GM23338 (cell line): ENCODE data around the gene ISLR2. TPM values are rescaled to one million over a fixed set of nuclear protein-coding genes. Genes with fewer than 3 reads are reported as not detected.

Experiments used
- ATAC-seq: fragments of 200-7000 bp; cut with Tn5 transposase; 3 replicates; pipeline ENCODE4 v1.9.1; 2020
- DNase-seq: peaks from one replicate; pipeline ENCODE4 v3.0.0-alpha.2; 2015; ENCODE audit warnings: low spot score
- H2AFZ ChIP-seq: fragments of 200-600 bp; sonication (generic); 2 replicates; pipeline ENCODE4 v1.8.0; 2016; ENCODE audit warnings: antibody characterized with exemption, mild to moderate bottlenecking, moderate library complexity
- H3F3A ChIP-seq: fragments of 200-600 bp; sonication (generic); replicated peaks from 2 replicates; pipeline ENCODE4 v1.8.0; 2017; ENCODE audit warnings: antibody characterized with exemption, mixed run types, low read depth
- H3K27ac ChIP-seq: fragments of 200-600 bp; sonication (generic); 2 replicates; pipeline ENCODE4 v1.6.1; 2016; ENCODE audit warnings: low read depth
- H3K27me3 ChIP-seq: fragments of 200-600 bp; sonication (generic); 2 replicates; pipeline ENCODE4 v1.8.0; 2016; ENCODE audit warnings: mild to moderate bottlenecking, mixed run types, moderate library complexity; ENCODE audit not compliant: insufficient read depth
- H3K36me3 ChIP-seq: fragments of 200-600 bp; sonication (generic); 2 replicates; pipeline ENCODE4 v1.8.0; 2016; ENCODE audit warnings: mild to moderate bottlenecking; ENCODE audit not compliant: insufficient read depth
- H3K4me1 ChIP-seq: fragments of 200-600 bp; sonication (generic); 2 replicates; pipeline ENCODE4 v1.8.0; 2016; ENCODE audit warnings: mild to moderate bottlenecking, moderate library complexity; ENCODE audit not compliant: insufficient read depth
- H3K4me2 ChIP-seq: fragments of 200-600 bp; sonication (generic); 2 replicates; pipeline ENCODE4 v1.7.1; 2017; ENCODE audit warnings: mixed run types
- H3K4me3 ChIP-seq: fragments of 200-600 bp; sonication (generic); 2 replicates; pipeline ENCODE4 v1.6.1; 2016; ENCODE audit warnings: mixed run types
- H3K79me2 ChIP-seq: fragments of 200-600 bp; sonication (generic); replicated peaks from 2 replicates; pipeline ENCODE4 v1.8.0; 2017; ENCODE audit warnings: mild to moderate bottlenecking; ENCODE audit not compliant: insufficient read depth
- H3K9me2 ChIP-seq: fragments of 200-600 bp; sonication (generic); 2 replicates; pipeline ENCODE4 v1.8.0; 2017; ENCODE audit not compliant: insufficient read depth
- H4K20me1 ChIP-seq: fragments of 200-600 bp; sonication (generic); replicated peaks from 2 replicates; pipeline ENCODE4 v1.8.0; 2017; ENCODE audit warnings: mild to moderate bottlenecking; ENCODE audit not compliant: insufficient read depth
- H3K27ac Mint-ChIP-seq: 2 replicates; pipeline ENCODE4 v1.8.0; 2020; ENCODE audit warnings: inconsistent platforms, mild to moderate bottlenecking, moderate library complexity, mixed read lengths
- H3K27me3 Mint-ChIP-seq: 3 replicates; pipeline ENCODE4 v1.8.0; 2022; ENCODE audit warnings: low read depth, mild to moderate bottlenecking, moderate library complexity, mixed read lengths, inconsistent platforms; ENCODE audit not compliant: insufficient read depth, poor library complexity
- H3K36me3 Mint-ChIP-seq: 3 replicates; pipeline ENCODE4 v1.8.0; 2021; ENCODE audit warnings: low read depth, mild to moderate bottlenecking, inconsistent platforms, moderate library complexity, mixed read lengths
- H3K4me1 Mint-ChIP-seq: 3 replicates; pipeline ENCODE4 v1.8.0; 2020; ENCODE audit warnings: mild to moderate bottlenecking, inconsistent platforms, mixed read lengths
- H3K4me3 Mint-ChIP-seq: 3 replicates; pipeline ENCODE4 v1.8.0; 2021; ENCODE audit warnings: moderate library complexity, mild to moderate bottlenecking, inconsistent platforms, mixed read lengths
- H3K9me3 Mint-ChIP-seq: 3 replicates; pipeline ENCODE4 v1.8.0; 2020; ENCODE audit warnings: moderate library complexity, mild to moderate bottlenecking, inconsistent platforms, mixed read lengths
- EZH2 ChIP-seq: fragments of 200-600 bp; sonication (generic); IDR thresholded peaks from one replicate; pipeline ENCODE4 v1.8.0; 2017; ENCODE audit warnings: antibody characterized with exemption, mild to moderate bottlenecking, low read depth; ENCODE audit not compliant: unreplicated experiment
- EZH2phosphoT487 ChIP-seq: fragments of 200-600 bp; sonication (generic); IDR thresholded peaks from one replicate; pipeline ENCODE4 v1.8.1; 2018; ENCODE audit warnings: antibody characterized with exemption; ENCODE audit not compliant: unreplicated experiment
- NANOG ChIP-seq: IDR thresholded peaks from 2 replicates; pipeline ENCODE4 v1.6.1; 2016; ENCODE audit warnings: antibody characterized with exemption, borderline replicate concordance
- STAT1 ChIP-seq: IDR thresholded peaks from one replicate; pipeline ENCODE4 v1.6.1; 2016; ENCODE audit warnings: antibody characterized with exemption; ENCODE audit not compliant: unreplicated experiment
- ZNF114 ChIP-seq: fragments of 250-450 bp; sonication (Bioruptor Pico); IDR thresholded peaks from 2 replicates; pipeline ENCODE4 v1.5.0; 2020; ENCODE audit warnings: mild to moderate bottlenecking, moderate library complexity
- ZNF331 ChIP-seq: fragments of 250-450 bp; sonication (Bioruptor Pico); IDR thresholded peaks from 2 replicates; pipeline ENCODE4 v1.5.0; 2020; ENCODE audit warnings: low read depth, mild to moderate bottlenecking, moderate library complexity
- polyA plus RNA-seq: library from polyadenylated mRNA; unstranded; fragments of >200 nt; fragmentation: Nextera tagmentation; extraction: Ambion mirVana; gene quantifications from 2 replicates; pipeline ENCODE4 v1.2.1, GENCODE V29; 2016
- total RNA-seq: library from RNA; depleted of rRNA; stranded (reverse); fragments of >200 nt; shearing (Covaris generic); gene quantifications from 2 replicates; pipeline ENCODE4 v1.2.3, GENCODE V29; 2014
- TF ChIP-seq, protein P1 (sequence below): IDR thresholded peaks from one replicate; pipeline ENCODE4 v1.6.1; 2018; ENCODE audit warnings: antibody characterized with exemption; ENCODE audit not compliant: unreplicated experiment
- TF ChIP-seq, protein P2 (sequence below), 2 experiments: fragments of 200-600 bp in 1 of 2; sonication (generic) in 1 of 2; conservative IDR thresholded peaks; 2 replicates each; pipeline versions ENCODE4 v1.5.1 to v1.6.1; 2016 to 2017; ENCODE audit warnings: antibody characterized with exemption in 2 of 2, low read depth in 2 of 2, mild to moderate bottlenecking in 2 of 2, moderate library complexity in 1 of 2
- TF ChIP-seq, protein P3 (sequence below): fragments of 250-450 bp; sonication (Bioruptor Pico); IDR thresholded peaks from 2 replicates; pipeline ENCODE4 v1.5.0; 2020; ENCODE audit warnings: mild to moderate bottlenecking, moderate library complexity

Gene ISLR2
- total and polyA plus RNA-seq, 2 experiments from 2014 or later, result 0.13 to 0.21 TPM

DNA sequence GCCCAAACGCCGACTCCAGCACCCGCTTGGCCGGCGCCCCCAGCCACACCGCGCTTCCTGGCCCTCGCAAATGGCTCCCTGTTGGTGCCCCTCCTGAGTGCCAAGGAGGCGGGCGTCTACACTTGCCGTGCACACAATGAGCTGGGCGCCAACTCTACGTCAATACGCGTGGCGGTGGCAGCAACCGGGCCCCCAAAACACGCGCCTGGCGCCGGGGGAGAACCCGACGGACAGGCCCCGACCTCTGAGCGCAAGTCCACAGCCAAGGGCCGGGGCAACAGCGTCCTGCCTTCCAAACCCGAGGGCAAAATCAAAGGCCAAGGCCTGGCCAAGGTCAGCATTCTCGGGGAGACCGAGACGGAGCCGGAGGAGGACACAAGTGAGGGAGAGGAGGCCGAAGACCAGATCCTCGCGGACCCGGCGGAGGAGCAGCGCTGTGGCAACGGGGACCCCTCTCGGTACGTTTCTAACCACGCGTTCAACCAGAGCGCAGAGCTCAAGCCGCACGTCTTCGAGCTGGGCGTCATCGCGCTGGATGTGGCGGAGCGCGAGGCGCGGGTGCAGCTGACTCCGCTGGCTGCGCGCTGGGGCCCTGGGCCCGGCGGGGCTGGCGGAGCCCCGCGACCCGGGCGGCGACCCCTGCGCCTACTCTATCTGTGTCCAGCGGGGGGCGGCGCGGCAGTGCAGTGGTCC is 3.5 kb downstream of the ISLR2 start:
- Histone ChIP-seq H4K20me1 (no peaks in the 10 kb centered on the region), H3K4me1 (peaks cover 57% of the 10 kb centered on the region), H3K36me3 (no peaks in the 10 kb centered on the region), H3K9me2 (no peaks in the 10 kb centered on the region), H3K79me2 (no peaks in the 10 kb centered on the region), H3K27me3 (peaks cover 98% of the 10 kb centered on the region), H2AFZ (peak overlapping the region; percentile 96), H3F3A (peaks cover 19% of the 10 kb centered on the region), H3K4me3 (peak overlapping the region; percentile 75), H3K4me2 (peak overlapping the region; percentile 94), H3K27ac (no peak overlapping the region)
- ATAC-seq (peak; percentile 6), DNase-seq (peak; percentile 74)
- Mint-ChIP-seq H3K4me3 (peak overlapping the region; percentile 70), H3K27me3 (peaks cover 96% of the 10 kb centered on the region), H3K4me1 (peaks cover 67% of the 10 kb centered on the region), H3K36me3 (no peaks in the 10 kb centered on the region; the same call in 2 of the 3 replicates), H3K9me3 (peaks cover 6% of the 10 kb centered on the region; the same call in 2 of the 3 replicates), H3K27ac (no peak overlapping the region)
- TF ChIP-seq, protein P1, sequence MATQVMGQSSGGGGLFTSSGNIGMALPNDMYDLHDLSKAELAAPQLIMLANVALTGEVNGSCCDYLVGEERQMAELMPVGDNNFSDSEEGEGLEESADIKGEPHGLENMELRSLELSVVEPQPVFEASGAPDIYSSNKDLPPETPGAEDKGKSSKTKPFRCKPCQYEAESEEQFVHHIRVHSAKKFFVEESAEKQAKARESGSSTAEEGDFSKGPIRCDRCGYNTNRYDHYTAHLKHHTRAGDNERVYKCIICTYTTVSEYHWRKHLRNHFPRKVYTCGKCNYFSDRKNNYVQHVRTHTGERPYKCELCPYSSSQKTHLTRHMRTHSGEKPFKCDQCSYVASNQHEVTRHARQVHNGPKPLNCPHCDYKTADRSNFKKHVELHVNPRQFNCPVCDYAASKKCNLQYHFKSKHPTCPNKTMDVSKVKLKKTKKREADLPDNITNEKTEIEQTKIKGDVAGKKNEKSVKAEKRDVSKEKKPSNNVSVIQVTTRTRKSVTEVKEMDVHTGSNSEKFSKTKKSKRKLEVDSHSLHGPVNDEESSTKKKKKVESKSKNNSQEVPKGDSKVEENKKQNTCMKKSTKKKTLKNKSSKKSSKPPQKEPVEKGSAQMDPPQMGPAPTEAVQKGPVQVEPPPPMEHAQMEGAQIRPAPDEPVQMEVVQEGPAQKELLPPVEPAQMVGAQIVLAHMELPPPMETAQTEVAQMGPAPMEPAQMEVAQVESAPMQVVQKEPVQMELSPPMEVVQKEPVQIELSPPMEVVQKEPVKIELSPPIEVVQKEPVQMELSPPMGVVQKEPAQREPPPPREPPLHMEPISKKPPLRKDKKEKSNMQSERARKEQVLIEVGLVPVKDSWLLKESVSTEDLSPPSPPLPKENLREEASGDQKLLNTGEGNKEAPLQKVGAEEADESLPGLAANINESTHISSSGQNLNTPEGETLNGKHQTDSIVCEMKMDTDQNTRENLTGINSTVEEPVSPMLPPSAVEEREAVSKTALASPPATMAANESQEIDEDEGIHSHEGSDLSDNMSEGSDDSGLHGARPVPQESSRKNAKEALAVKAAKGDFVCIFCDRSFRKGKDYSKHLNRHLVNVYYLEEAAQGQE, result no peak
- TF ChIP-seq ZNF114 (CRISPR knock-in tag) (no peak), EZH2phosphoT487 (peak; percentile 93), EZH2 (peak; percentile 89), ZNF331 (no peak), NANOG (no peak), STAT1 (no peak)
- TF ChIP-seq, protein P2, sequence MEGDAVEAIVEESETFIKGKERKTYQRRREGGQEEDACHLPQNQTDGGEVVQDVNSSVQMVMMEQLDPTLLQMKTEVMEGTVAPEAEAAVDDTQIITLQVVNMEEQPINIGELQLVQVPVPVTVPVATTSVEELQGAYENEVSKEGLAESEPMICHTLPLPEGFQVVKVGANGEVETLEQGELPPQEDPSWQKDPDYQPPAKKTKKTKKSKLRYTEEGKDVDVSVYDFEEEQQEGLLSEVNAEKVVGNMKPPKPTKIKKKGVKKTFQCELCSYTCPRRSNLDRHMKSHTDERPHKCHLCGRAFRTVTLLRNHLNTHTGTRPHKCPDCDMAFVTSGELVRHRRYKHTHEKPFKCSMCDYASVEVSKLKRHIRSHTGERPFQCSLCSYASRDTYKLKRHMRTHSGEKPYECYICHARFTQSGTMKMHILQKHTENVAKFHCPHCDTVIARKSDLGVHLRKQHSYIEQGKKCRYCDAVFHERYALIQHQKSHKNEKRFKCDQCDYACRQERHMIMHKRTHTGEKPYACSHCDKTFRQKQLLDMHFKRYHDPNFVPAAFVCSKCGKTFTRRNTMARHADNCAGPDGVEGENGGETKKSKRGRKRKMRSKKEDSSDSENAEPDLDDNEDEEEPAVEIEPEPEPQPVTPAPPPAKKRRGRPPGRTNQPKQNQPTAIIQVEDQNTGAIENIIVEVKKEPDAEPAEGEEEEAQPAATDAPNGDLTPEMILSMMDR (conservative IDR thresholded peaks at IDR 0.05; ENCODE audit: low read depth in 2 of 2), result no peak
- TF ChIP-seq, protein P3, sequence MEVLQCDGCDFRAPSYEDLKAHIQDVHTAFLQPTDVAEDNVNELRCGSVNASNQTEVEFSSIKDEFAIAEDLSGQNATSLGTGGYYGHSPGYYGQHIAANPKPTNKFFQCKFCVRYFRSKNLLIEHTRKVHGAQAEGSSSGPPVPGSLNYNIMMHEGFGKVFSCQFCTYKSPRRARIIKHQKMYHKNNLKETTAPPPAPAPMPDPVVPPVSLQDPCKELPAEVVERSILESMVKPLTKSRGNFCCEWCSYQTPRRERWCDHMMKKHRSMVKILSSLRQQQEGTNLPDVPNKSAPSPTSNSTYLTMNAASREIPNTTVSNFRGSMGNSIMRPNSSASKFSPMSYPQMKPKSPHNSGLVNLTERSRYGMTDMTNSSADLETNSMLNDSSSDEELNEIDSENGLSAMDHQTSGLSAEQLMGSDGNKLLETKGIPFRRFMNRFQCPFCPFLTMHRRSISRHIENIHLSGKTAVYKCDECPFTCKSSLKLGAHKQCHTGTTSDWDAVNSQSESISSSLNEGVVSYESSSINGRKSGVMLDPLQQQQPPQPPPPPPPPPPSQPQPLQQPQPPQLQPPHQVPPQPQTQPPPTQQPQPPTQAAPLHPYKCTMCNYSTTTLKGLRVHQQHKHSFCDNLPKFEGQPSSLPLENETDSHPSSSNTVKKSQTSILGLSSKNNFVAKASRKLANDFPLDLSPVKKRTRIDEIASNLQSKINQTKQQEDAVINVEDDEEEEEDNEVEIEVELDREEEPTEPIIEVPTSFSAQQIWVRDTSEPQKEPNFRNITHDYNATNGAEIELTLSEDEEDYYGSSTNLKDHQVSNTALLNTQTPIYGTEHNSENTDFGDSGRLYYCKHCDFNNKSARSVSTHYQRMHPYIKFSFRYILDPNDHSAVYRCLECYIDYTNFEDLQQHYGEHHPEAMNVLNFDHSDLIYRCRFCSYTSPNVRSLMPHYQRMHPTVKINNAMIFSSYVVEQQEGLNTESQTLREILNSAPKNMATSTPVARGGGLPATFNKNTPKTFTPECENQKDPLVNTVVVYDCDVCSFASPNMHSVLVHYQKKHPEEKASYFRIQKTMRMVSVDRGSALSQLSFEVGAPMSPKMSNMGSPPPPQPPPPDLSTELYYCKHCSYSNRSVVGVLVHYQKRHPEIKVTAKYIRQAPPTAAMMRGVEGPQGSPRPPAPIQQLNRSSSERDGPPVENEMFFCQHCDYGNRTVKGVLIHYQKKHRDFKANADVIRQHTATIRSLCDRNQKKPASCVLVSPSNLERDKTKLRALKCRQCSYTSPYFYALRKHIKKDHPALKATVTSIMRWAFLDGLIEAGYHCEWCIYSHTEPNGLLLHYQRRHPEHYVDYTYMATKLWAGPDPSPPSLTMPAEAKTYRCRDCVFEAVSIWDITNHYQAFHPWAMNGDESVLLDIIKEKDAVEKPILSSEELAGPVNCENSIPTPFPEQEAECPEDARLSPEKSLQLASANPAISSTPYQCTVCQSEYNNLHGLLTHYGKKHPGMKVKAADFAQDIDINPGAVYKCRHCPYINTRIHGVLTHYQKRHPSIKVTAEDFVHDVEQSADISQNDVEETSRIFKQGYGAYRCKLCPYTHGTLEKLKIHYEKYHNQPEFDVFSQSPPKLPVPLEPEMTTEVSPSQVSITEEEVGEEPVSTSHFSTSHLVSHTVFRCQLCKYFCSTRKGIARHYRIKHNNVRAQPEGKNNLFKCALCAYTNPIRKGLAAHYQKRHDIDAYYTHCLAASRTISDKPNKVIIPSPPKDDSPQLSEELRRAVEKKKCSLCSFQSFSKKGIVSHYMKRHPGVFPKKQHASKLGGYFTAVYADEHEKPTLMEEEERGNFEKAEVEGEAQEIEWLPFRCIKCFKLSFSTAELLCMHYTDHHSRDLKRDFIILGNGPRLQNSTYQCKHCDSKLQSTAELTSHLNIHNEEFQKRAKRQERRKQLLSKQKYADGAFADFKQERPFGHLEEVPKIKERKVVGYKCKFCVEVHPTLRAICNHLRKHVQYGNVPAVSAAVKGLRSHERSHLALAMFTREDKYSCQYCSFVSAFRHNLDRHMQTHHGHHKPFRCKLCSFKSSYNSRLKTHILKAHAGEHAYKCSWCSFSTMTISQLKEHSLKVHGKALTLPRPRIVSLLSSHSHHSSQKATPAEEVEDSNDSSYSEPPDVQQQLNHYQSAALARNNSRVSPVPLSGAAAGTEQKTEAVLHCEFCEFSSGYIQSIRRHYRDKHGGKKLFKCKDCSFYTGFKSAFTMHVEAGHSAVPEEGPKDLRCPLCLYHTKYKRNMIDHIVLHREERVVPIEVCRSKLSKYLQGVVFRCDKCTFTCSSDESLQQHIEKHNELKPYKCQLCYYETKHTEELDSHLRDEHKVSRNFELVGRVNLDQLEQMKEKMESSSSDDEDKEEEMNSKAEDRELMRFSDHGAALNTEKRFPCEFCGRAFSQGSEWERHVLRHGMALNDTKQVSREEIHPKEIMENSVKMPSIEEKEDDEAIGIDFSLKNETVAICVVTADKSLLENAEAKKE, result no peak
